Astrocyte (in vitro differentiated cells and primary cell): ENCODE measurements around the gene LYZL1. TPM values are rescaled to one million over a fixed set of nuclear protein-coding genes. Genes with fewer than 3 reads are reported as not detected.

ENCODE experiments used
- DNase-seq: peaks from one replicate; pipeline ENCODE4 v3.0.0-alpha.2; 2010; ENCODE audit warnings: low read depth
- FAIRE-seq: peaks from 2 replicates; lab custom pipeline; 2011; peaks lifted over from hg19 to GRCh38; lab: Jason Lieb, UNC
- H2AFZ ChIP-seq: 2 replicates; pipeline ENCODE4 v1.6.0; 2012; ENCODE audit warnings: low read depth, low read length, inconsistent platforms
- H3K27ac ChIP-seq: 2 replicates; pipeline ENCODE4 v1.5.1; 2011; ENCODE audit warnings: low read depth, low read length, inconsistent platforms
- H3K27me3 ChIP-seq: 2 replicates; pipeline ENCODE4 v1.6.0; 2011; ENCODE audit warnings: low read length, inconsistent platforms; ENCODE audit not compliant: insufficient read depth
- H3K36me3 ChIP-seq: 2 replicates; pipeline ENCODE4 v1.5.1; 2011; ENCODE audit warnings: low read length, inconsistent platforms; ENCODE audit not compliant: insufficient read depth
- H3K4me1 ChIP-seq: 2 replicates; pipeline ENCODE4 v1.5.1; 2011; ENCODE audit warnings: low read length, inconsistent platforms; ENCODE audit not compliant: insufficient read depth
- H3K4me2 ChIP-seq: 2 replicates; pipeline ENCODE4 v1.6.0; 2012; ENCODE audit warnings: low read length, inconsistent platforms
- H3K4me3 ChIP-seq: 2 replicates; pipeline ENCODE4 v1.5.1; 2011; ENCODE audit warnings: low read depth, mild to moderate bottlenecking, low read length, inconsistent platforms; ENCODE audit not compliant: insufficient read depth
- H3K79me2 ChIP-seq: 2 replicates; pipeline ENCODE4 v1.6.0; 2012; ENCODE audit warnings: mild to moderate bottlenecking, low read length, inconsistent platforms; ENCODE audit not compliant: insufficient read depth
- H3K9ac ChIP-seq: 2 replicates; pipeline ENCODE4 v1.6.0; 2012; ENCODE audit warnings: mild to moderate bottlenecking, low read length, inconsistent platforms
- H3K9me3 ChIP-seq: 2 replicates; pipeline ENCODE4 v1.5.1; 2012; ENCODE audit warnings: low read depth, mild to moderate bottlenecking, low read length, inconsistent platforms; ENCODE audit not compliant: insufficient read depth
- H4K20me1 ChIP-seq: 2 replicates; pipeline ENCODE4 v1.6.0; 2012; ENCODE audit warnings: low read length, inconsistent platforms; ENCODE audit not compliant: insufficient read depth
- H3K27ac Mint-ChIP-seq: one replicate; pipeline ENCODE4 v1.8.0; 2021; ENCODE audit warnings: mild to moderate bottlenecking, mixed read lengths; ENCODE audit not compliant: unreplicated experiment
- H3K27me3 Mint-ChIP-seq: one replicate; pipeline ENCODE4 v1.8.0; 2021; ENCODE audit warnings: low read depth, mixed read lengths; ENCODE audit not compliant: unreplicated experiment
- H3K36me3 Mint-ChIP-seq: one replicate; pipeline ENCODE4 v1.8.0; 2021; ENCODE audit warnings: low read depth, mixed read lengths; ENCODE audit not compliant: unreplicated experiment
- H3K4me1 Mint-ChIP-seq: one replicate; pipeline ENCODE4 v1.8.0; 2021; ENCODE audit warnings: low read depth, mixed read lengths; ENCODE audit not compliant: unreplicated experiment
- H3K4me3 Mint-ChIP-seq: one replicate; pipeline ENCODE4 v1.8.0; 2021; ENCODE audit warnings: mild to moderate bottlenecking, moderate library complexity, mixed read lengths; ENCODE audit not compliant: unreplicated experiment
- H3K9me3 Mint-ChIP-seq: one replicate; pipeline ENCODE4 v1.8.0; 2021; ENCODE audit warnings: mild to moderate bottlenecking, mixed read lengths; ENCODE audit not compliant: unreplicated experiment
- CTCF ChIP-seq: IDR thresholded peaks from 2 replicates; pipeline ENCODE4 v1.5.1; 2011; ENCODE audit warnings: low read depth, mild to moderate bottlenecking, inconsistent platforms, low read length, moderate library complexity; ENCODE audit not compliant: insufficient read depth
- EZH2 ChIP-seq: IDR thresholded peaks from 2 replicates; pipeline ENCODE4 v1.6.1; 2012; ENCODE audit warnings: mild to moderate bottlenecking, low read length, inconsistent platforms; ENCODE audit not compliant: insufficient read depth
- total RNA-seq: library from RNA; stranded (reverse); gene quantifications from 2 replicates; pipeline ENCODE4 v1.2.1, GENCODE V29; 2021

LYZL1 gene
- total RNA-seq, 1 donor from 2014 or later: not detected

DNA sequence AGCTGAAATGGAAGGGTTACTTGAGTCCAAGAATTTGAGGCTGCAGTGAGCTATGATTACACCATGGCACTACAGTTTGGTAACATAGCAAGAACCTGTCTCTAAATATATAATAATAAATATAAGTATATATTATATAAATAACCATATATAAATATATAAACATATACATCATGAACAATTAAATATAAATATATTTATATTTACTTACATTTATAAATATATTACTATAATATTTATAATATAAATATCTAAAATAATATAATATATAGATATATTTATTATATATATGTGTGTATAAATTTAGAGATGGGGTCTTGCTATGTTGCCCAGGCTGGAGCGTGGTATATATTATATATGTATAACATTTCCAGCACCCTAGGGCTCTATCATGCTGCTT, 42.4 kb upstream of the LYZL1 start:
- Mint-ChIP-seq H3K27ac (no peak overlapping the region), H3K4me1 (peaks cover 7% of the 10 kb centered on the region), H3K27me3 (peaks cover under 1% of the 10 kb centered on the region), H3K9me3 (peaks cover 4% of the 10 kb centered on the region), H3K4me3 (no peak overlapping the region), H3K36me3 (no peaks in the 10 kb centered on the region)
- H3K27me3 ChIP-seq: peaks cover 6% of the 10 kb centered on the region
- H4K20me1 ChIP-seq: no peaks in the 10 kb centered on the region
- DNase-seq (no peak), FAIRE-seq (no peak)
- no peak for TF ChIP-seq CTCF
- no peak for TF ChIP-seq EZH2
- H3K9me3 ChIP-seq: no peaks in the 10 kb centered on the region
- H3K4me3 ChIP-seq: no peak overlapping the region
- no peaks in the 10 kb centered on the region for H3K36me3 ChIP-seq
- no peaks in the 10 kb centered on the region for H3K79me2 ChIP-seq
- H3K4me1 ChIP-seq: no peaks in the 10 kb centered on the region
- no peak overlapping the region for H2AFZ ChIP-seq
- no peak overlapping the region for H3K9ac ChIP-seq
- H3K4me2 ChIP-seq: no peak overlapping the region
- H3K27ac ChIP-seq: no peak overlapping the region

DNA sequence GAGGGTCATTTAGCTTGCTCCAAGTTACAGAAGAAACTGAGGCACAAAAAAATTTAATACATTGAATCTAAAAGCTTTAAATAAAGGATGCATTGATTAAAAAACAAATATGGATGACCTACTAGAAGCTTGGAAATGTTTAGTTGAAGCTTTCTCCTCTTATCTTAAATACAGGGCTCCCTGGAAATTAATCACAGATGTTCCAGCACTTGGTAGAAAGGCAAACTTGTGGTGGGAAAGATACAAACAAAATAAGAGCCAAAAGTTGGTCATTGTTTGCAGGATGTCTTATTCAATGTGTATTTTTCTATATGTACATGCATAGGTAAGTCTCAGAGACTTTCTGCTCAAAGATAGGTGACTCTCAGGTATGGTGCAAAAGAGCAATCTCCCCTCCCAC, 40.7 kb upstream of the LYZL1 start:
- H3K27me3 Mint-ChIP-seq: no peaks in the 10 kb centered on the region
- H3K27ac Mint-ChIP-seq: no peak overlapping the region
- no peaks in the 10 kb centered on the region for H3K79me2 ChIP-seq
- no peaks in the 10 kb centered on the region for H4K20me1 ChIP-seq
- H3K36me3 Mint-ChIP-seq: no peaks in the 10 kb centered on the region
- TF ChIP-seq EZH2: no peak
- H3K4me2 ChIP-seq: no peak overlapping the region
- H3K36me3 ChIP-seq: no peaks in the 10 kb centered on the region
- no peak overlapping the region for H3K27ac ChIP-seq
- H3K4me1 ChIP-seq: peaks cover under 1% of the 10 kb centered on the region
- no peak overlapping the region for H2AFZ ChIP-seq
- no peak overlapping the region for H3K4me3 ChIP-seq
- H3K9me3 Mint-ChIP-seq: peaks cover 4% of the 10 kb centered on the region
- no peaks in the 10 kb centered on the region for H3K9me3 ChIP-seq
- no peak for DNase-seq
- H3K27me3 ChIP-seq: peaks cover 6% of the 10 kb centered on the region
- FAIRE-seq: no peak
- peaks cover 17% of the 10 kb centered on the region for H3K4me1 Mint-ChIP-seq
- no peak overlapping the region for H3K9ac ChIP-seq
- H3K4me3 Mint-ChIP-seq: no peak overlapping the region

DNA sequence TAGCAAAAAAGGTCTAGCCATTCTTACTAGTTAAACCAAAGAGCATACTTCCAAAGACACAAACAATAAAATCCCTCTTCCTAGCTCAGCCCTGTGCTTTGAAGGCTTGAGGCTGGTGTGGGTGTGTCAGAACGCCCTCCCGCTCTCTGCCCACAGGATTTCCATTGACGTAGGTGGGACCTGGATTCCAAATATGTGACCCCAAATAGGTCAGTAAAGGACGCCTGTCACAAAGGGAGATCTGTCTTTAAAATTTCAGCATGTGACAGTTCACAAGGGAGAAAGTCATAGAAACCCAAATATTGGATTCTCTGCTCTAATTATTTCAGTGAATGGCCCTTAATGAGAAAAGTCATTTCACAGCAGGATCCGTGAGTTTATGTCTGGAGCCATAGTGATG, 39.9 kb upstream of the LYZL1 start:
- Histone ChIP-seq H3K27me3 (peaks cover 6% of the 10 kb centered on the region), H3K27ac (no peak overlapping the region), H3K4me2 (no peak overlapping the region), H2AFZ (no peak overlapping the region), H3K9me3 (no peaks in the 10 kb centered on the region), H3K79me2 (no peaks in the 10 kb centered on the region), H3K36me3 (no peaks in the 10 kb centered on the region), H3K4me1 (peaks cover 9% of the 10 kb centered on the region), H3K4me3 (no peak overlapping the region), H3K9ac (no peak overlapping the region), H4K20me1 (no peaks in the 10 kb centered on the region)
- no peak overlapping the region for H3K4me3 Mint-ChIP-seq
- FAIRE-seq (no peak), DNase-seq (no peak)
- TF ChIP-seq EZH2 (no peak), CTCF (no peak)
- H3K9me3 Mint-ChIP-seq: peaks cover 4% of the 10 kb centered on the region
- H3K36me3 Mint-ChIP-seq: no peaks in the 10 kb centered on the region
- no peaks in the 10 kb centered on the region for H3K27me3 Mint-ChIP-seq
- H3K4me1 Mint-ChIP-seq: peaks cover 26% of the 10 kb centered on the region
- no peak overlapping the region for H3K27ac Mint-ChIP-seq
